Lower leg skin (tissue), 3 donors: ENCODE measurements around the gene NTF4.

ENCODE experiments used
- POLR2A ChIP-seq, 2 donors: fragments of 450-650 bp; IDR thresholded peaks; one replicate each; pipeline ENCODE4 v1.6.1; 2016 to 2017; ENCODE audit warnings: antibody characterized with exemption in 2 of 2, mild to moderate bottlenecking in 1 of 2, moderate library complexity in 1 of 2
- TF ChIP-seq, protein P1 (sequence below), 3 donors: fragments of 450-650 bp; IDR thresholded peaks; one replicate each; pipeline ENCODE4 v1.5.1; 2016; ENCODE audit warnings: antibody characterized with exemption in 3 of 3, mild to moderate bottlenecking in 3 of 3, moderate library complexity in 2 of 3

DNA sequence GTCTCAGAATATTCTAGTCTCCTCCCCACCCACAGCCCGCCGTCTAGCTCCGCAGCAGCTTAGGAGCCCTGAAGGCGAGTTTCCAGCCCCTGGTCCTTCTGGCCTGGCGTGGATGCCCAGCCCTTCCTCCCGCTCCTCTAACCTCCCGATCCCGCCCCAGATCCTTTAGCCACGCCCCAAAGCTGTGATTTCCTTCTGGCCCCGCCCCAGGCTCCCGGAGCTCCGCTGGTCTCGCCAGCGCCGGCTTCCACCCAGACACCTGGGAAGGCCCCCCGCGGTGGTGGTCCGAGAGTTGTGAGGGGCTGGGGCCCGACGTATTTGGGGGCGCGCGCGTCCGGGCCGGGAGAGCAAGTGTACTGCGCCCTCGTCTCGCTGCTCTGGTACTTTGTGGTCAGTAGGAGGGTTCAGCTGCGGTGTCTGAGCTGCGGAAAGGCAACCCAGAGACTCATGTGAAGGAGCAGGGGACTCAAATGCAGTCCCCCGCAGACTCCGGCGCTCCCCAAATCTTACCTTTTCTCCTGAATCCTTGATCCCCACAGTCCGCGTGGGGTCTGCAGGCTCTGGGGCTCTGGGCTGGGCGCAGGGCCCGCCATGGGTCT is 6.9 kb downstream of the NTF4 start, which contains the start of gene CGB7:
- TF ChIP-seq, protein P1, sequence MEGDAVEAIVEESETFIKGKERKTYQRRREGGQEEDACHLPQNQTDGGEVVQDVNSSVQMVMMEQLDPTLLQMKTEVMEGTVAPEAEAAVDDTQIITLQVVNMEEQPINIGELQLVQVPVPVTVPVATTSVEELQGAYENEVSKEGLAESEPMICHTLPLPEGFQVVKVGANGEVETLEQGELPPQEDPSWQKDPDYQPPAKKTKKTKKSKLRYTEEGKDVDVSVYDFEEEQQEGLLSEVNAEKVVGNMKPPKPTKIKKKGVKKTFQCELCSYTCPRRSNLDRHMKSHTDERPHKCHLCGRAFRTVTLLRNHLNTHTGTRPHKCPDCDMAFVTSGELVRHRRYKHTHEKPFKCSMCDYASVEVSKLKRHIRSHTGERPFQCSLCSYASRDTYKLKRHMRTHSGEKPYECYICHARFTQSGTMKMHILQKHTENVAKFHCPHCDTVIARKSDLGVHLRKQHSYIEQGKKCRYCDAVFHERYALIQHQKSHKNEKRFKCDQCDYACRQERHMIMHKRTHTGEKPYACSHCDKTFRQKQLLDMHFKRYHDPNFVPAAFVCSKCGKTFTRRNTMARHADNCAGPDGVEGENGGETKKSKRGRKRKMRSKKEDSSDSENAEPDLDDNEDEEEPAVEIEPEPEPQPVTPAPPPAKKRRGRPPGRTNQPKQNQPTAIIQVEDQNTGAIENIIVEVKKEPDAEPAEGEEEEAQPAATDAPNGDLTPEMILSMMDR (IDR thresholded peaks at IDR 0.05) = no peak
- TF ChIP-seq POLR2A (IDR thresholded peaks at IDR 0.05) = no peak
